Tibial artery (tissue), 4 donors: ENCODE results near the gene TMED5.

Experiments
- DNase-seq, 2 donors: peaks; one replicate each; pipeline ENCODE4 v3.0.0-alpha.2; 2019
- H3K27ac ChIP-seq, 2 donors: fragments of 200-600 bp; sonication (generic) in 1 of 2; 1 replicate in 1 of 2; 2 replicates in 1 of 2; pipeline ENCODE4 v1.5.1; 2018 to 2019; ENCODE audit warnings: mild to moderate bottlenecking in 1 of 2
- H3K27me3 ChIP-seq, 2 donors: fragments of 200-600 bp; sonication (generic) in 1 of 2; one replicate each; pipeline versions ENCODE4 v1.5.1 to v1.6.0; 2016 to 2019
- H3K36me3 ChIP-seq, 3 donors: fragments of 200-600 bp; sonication (generic) in 2 of 3; one replicate each; pipeline ENCODE4 v1.5.1; 2016 to 2019; ENCODE audit warnings: mild to moderate bottlenecking in 2 of 3
- H3K4me1 ChIP-seq, 4 donors: fragments of 200-600 bp; sonication (generic) in 2 of 4; 1 replicate in 3 of 4; 2 replicates in 1 of 4; pipeline ENCODE4 v1.5.1; 2016 to 2019
- H3K4me3 ChIP-seq, 2 donors: fragments of 200-600 bp; sonication (generic) in 1 of 2; 1 replicate in 1 of 2; 2 replicates in 1 of 2; pipeline ENCODE4 v1.5.1; 2018 to 2019; ENCODE audit warnings: mild to moderate bottlenecking in 2 of 2
- H3K9me3 ChIP-seq, 3 donors: fragments of 200-600 bp; sonication (generic) in 1 of 3; one replicate each; pipeline ENCODE4 v1.5.1; 2016 to 2019
- CTCF ChIP-seq, 2 experiments: fragments of 200-600 bp in 1 of 2; fragments of 450-650 bp in 1 of 2; IDR thresholded peaks; one replicate each; pipeline ENCODE4 v1.5.1; 2017 to 2019; ENCODE audit warnings: antibody characterized with exemption in 2 of 2, mild to moderate bottlenecking in 1 of 2, moderate library complexity in 1 of 2
- intact Hi-C: fragments of 100-400 bp; cut with DNase I; formaldehyde crosslinking; loops from one replicate; pipeline ENCODE4 v1.15.0; 2023; ENCODE audit warnings: low total_unique reads

The TMED5 gene

GRCh38 chr1:93200086-93200620, 19.9 kb upstream of the TMED5 start:
- no peaks in the 10 kb centered on the region for H3K4me1 ChIP-seq
- no peak overlapping the region for H3K4me3 ChIP-seq
- H3K9me3 ChIP-seq, result no peaks in the 10 kb centered on the region
- H3K27me3 ChIP-seq, result no peaks in the 10 kb centered on the region
- no peak overlapping the region for H3K27ac ChIP-seq
- no peak for TF ChIP-seq CTCF (IDR thresholded peaks at IDR 0.05)
- H3K36me3 ChIP-seq, result no peaks in the 10 kb centered on the region
- intact Hi-C loops, result no loop called here
- DNase-seq, result no peak

GRCh38 chr1:93199150-93199549, 18.9 kb upstream of the TMED5 start:
- intact Hi-C loops, result no loop called here
- TF ChIP-seq CTCF (IDR thresholded peaks at IDR 0.05), result no peak
- Histone ChIP-seq H3K9me3 (no peaks in the 10 kb centered on the region), H3K27me3 (no peaks in the 10 kb centered on the region), H3K4me1 (no peaks in the 10 kb centered on the region), H3K36me3 (no peaks in the 10 kb centered on the region), H3K27ac (no peak overlapping the region), H3K4me3 (no peak overlapping the region)
- no peak for DNase-seq

GRCh38 chr1:93196591-93196990, 16.4 kb upstream of the TMED5 start:
- Histone ChIP-seq H3K9me3 (no peaks in the 10 kb centered on the region), H3K4me3 (no peak overlapping the region), H3K4me1 (no peaks in the 10 kb centered on the region), H3K36me3 (no peaks in the 10 kb centered on the region), H3K27ac (no peak overlapping the region), H3K27me3 (no peaks in the 10 kb centered on the region)
- intact Hi-C loops, result no loop called here
- DNase-seq, result no peak
- no peak for TF ChIP-seq CTCF (IDR thresholded peaks at IDR 0.05)

GRCh38 chr1:93194231-93194990, 14.2 kb upstream of the TMED5 start:
- no peak overlapping the region for H3K27ac ChIP-seq
- no peak for DNase-seq
- no peaks in the 10 kb centered on the region for H3K9me3 ChIP-seq

GRCh38 chr1:93190432-93190831, 10.2 kb upstream of the TMED5 start:
- Histone ChIP-seq H3K9me3 (no peaks in the 10 kb centered on the region), H3K27me3 (no peaks in the 10 kb centered on the region), H3K4me3 (no peak overlapping the region), H3K4me1 (no peaks in the 10 kb centered on the region), H3K36me3 (no peaks in the 10 kb centered on the region), H3K27ac (no peak overlapping the region)
- TF ChIP-seq CTCF (IDR thresholded peaks at IDR 0.05), result no peak
- intact Hi-C loops, result no loop called here
- DNase-seq, result no peak

More at GRCh38 chr1:93194231-93194990, 14.2 kb upstream of the TMED5 start:
- Histone ChIP-seq H3K4me1 (no peaks in the 10 kb centered on the region), H3K36me3 (no peaks in the 10 kb centered on the region), H3K27me3 (no peaks in the 10 kb centered on the region), H3K4me3 (no peak overlapping the region)
- TF ChIP-seq CTCF (IDR thresholded peaks at IDR 0.05), result no peak
- intact Hi-C loops, result no loop called here
